Esophagus squamous epithelium (tissue), 4 donors: ENCODE measurements around the gene FGF18.

Source experiments
- CTCF ChIP-seq, 6 experiments: fragments of 450-650 bp in 4 of 6; fragments of 200-600 bp in 2 of 6; sonication (generic) in 2 of 6; IDR thresholded peaks; one replicate each; pipeline ENCODE4 v1.5.1; 2016 to 2019; ENCODE audit warnings: antibody characterized with exemption in 6 of 6, mild to moderate bottlenecking in 4 of 6, moderate library complexity in 4 of 6
- POLR2A ChIP-seq, 4 donors: fragments of 450-650 bp; IDR thresholded peaks; one replicate each; pipeline ENCODE4 v1.6.1; 2017; ENCODE audit warnings: antibody characterized with exemption in 4 of 4, mild to moderate bottlenecking in 4 of 4, moderate library complexity in 3 of 4

GRCh38 chr5:171418982-171419687 lies at the start of gene FGF18:
- TF ChIP-seq CTCF (IDR thresholded peaks at IDR 0.05): peak in 1 of 6 experiments; percentile 18
- TF ChIP-seq POLR2A (IDR thresholded peaks at IDR 0.05): no peak
